ENCODE measurements around the gene RPS19. TPM values are rescaled to one million over a fixed set of nuclear protein-coding genes. Genes with fewer than 3 reads are reported as not detected.

RPS19 gene
- total RNA-seq, 2 donors from 2014 or later = 108 to 415 TPM

DNA sequence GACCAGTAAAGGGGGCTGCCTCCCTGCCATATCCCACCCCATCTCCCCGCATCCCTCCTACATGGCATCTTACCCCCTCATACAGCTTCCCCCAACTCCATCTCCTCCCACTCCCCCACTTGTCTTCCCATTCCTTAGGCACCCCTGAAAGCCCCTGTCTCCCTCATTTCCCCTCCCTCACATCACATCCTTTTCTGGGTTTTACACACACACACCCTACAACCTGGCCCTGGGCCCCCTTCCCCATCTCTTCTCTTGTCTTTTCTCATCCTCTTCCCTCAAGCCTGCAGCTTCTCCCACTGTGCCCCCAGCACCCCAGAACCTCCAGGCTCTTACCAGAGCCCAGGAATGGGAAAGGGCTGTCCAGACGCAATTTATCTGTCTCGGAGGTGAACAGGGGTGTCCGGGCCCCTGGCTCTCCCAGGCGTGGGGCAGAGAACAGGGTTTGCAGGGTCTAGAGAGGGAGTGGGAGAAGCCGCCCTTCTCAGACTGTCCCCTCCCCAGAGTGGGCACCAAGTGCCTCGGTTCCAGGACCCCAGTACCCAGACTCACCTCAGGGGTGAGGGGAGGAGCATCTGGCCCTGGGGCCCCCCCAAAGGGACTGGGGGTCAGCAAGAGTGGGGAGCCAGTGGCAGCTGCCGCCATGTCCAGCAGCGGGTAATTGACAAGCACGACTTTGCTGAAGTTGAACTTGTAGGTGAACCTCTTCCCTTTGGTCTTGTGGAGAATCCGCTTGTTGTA is 48.8 kb downstream of the RPS19 start:
- TF ChIP-seq, protein P1, sequence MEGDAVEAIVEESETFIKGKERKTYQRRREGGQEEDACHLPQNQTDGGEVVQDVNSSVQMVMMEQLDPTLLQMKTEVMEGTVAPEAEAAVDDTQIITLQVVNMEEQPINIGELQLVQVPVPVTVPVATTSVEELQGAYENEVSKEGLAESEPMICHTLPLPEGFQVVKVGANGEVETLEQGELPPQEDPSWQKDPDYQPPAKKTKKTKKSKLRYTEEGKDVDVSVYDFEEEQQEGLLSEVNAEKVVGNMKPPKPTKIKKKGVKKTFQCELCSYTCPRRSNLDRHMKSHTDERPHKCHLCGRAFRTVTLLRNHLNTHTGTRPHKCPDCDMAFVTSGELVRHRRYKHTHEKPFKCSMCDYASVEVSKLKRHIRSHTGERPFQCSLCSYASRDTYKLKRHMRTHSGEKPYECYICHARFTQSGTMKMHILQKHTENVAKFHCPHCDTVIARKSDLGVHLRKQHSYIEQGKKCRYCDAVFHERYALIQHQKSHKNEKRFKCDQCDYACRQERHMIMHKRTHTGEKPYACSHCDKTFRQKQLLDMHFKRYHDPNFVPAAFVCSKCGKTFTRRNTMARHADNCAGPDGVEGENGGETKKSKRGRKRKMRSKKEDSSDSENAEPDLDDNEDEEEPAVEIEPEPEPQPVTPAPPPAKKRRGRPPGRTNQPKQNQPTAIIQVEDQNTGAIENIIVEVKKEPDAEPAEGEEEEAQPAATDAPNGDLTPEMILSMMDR (IDR thresholded peaks at IDR 0.05) = no peak
- peaks cover 0 to 12% of the 10 kb centered on the region in 2 donors for H3K4me1 ChIP-seq
- peaks cover 0 to 16% of the 10 kb centered on the region in 2 donors for H3K27me3 ChIP-seq
- no peak overlapping the region for H3K4me3 ChIP-seq
- H3K27ac ChIP-seq = no peak overlapping the region
- no peaks in the 10 kb centered on the region for H3K9me3 ChIP-seq
- peaks cover 31% of the 10 kb centered on the region for H3K36me3 ChIP-seq
- DNase-seq (ENCODE audit: low spot score) = no peak

GRCh38 chr19:41909706-41910105 is 49.7 kb downstream of the RPS19 start:
- Histone ChIP-seq H3K9me3 (no peaks in the 10 kb centered on the region), H3K4me1 (peaks cover 0 to 12% of the 10 kb centered on the region in 2 donors), H3K27me3 (peaks cover 0 to 19% of the 10 kb centered on the region in 2 donors), H3K36me3 (peaks cover 23% of the 10 kb centered on the region), H3K4me3 (no peak overlapping the region), H3K27ac (no peak overlapping the region)
- no peak for DNase-seq (ENCODE audit: low spot score)
- TF ChIP-seq, protein P1 (IDR thresholded peaks at IDR 0.05) = no peak

DNA sequence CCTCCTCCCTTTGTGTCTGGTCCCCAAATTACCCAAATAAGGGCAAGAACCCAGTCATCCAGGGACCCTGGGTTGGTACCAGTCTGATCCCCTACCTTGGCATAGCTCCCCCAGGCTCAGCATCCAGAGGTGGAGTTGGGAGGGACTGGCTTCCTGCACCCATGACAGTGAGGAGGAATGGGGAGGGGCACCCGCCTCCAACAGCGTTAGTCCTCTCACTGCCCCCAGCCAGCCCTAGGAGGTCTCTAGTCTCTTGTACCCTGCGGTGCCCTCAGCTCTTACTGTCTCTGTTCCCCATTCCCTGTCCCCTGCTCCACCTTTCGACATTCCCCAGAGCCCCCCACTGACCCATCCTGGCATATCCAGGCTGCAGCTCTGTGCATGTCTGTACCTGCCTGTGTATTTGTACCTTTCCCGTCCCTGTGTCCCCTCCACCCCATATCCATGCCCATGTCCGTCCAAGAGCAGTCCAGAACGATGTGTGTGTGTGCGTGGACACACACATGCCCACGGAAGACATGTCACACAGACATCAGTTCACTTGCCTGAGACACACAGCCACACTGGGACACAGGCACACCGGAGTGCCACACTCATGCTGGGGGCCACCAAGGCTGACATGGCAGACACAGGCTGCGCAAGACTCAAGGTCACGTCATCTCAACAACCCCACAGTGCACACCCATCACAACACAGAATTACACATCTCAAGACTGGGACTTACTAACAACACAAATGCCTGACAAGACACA is 50.4 kb downstream of the RPS19 start:
- TF ChIP-seq, protein P1 (IDR thresholded peaks at IDR 0.05) = no peak
- H3K9me3 ChIP-seq = no peaks in the 10 kb centered on the region
- H3K4me3 ChIP-seq = no peak overlapping the region
- peaks cover 0 to 12% of the 10 kb centered on the region in 2 donors for H3K4me1 ChIP-seq
- no peak for DNase-seq (ENCODE audit: low spot score)
- peaks cover 6 to 19% of the 10 kb centered on the region in 2 donors for H3K27me3 ChIP-seq
- H3K36me3 ChIP-seq = peaks cover 16% of the 10 kb centered on the region
- H3K27ac ChIP-seq = no peak overlapping the region

GRCh38 chr19:41910992-41911888 is 51.2 kb downstream of the RPS19 start:
- Histone ChIP-seq H3K27ac (no peak overlapping the region), H3K4me3 (no peak overlapping the region), H3K9me3 (no peaks in the 10 kb centered on the region), H3K27me3 (peaks cover 10 to 19% of the 10 kb centered on the region in 2 donors), H3K36me3 (peaks cover 8% of the 10 kb centered on the region), H3K4me1 (peaks cover 0 to 12% of the 10 kb centered on the region in 2 donors)
- TF ChIP-seq, protein P1 (IDR thresholded peaks at IDR 0.05) = no peak
- DNase-seq (ENCODE audit: low spot score) = no peak

- Histone ChIP-seq H3K36me3 (peaks cover 1% of the 10 kb centered on the region), H3K27ac (no peak overlapping the region), H3K4me3 (no peak overlapping the region), H3K27me3 (peaks cover 10 to 19% of the 10 kb centered on the region in 2 donors), H3K4me1 (peaks cover 0 to 12% of the 10 kb centered on the region in 2 donors), H3K9me3 (no peaks in the 10 kb centered on the region)
- no peak for DNase-seq (ENCODE audit: low spot score)
- TF ChIP-seq, protein P1 (IDR thresholded peaks at IDR 0.05) = no peak
Measured at GRCh38 chr19:41911889-41912731, 52.1 kb downstream of the RPS19 start.

Measured in right atrium auricular region (tissue), 2 donors.